CD4-positive, alpha-beta T cell treated with Interleukin-17A for 1 hour (primary cell): Measurements from ENCODE around the gene PIN1.
"Not testable (repeated sequence)": the region's sequence is repeated elsewhere in the genome, so short reads cannot be mapped to it uniquely, and the experiment has no call there.

Experiments used
- DNase-seq: peaks from one replicate; pipeline ENCODE4 v3.0.0-alpha.2; 2020

The PIN1 gene

GRCh38 chr19:9834726-9835506 lies at the start of gene PIN1:
Gene PIN1, plus strand, starts transcription at chr19:9835318. Its CDS starts 27 bp downstream, at chr19:9835345.
- DNase-seq = peak; percentile 99

- DNase-seq = peak; percentile 97
Measured at GRCh38 chr19:9785367-9786331, 49.5 kb upstream of the PIN1 start.

- no peak for DNase-seq
Measured at GRCh38 chr19:9786342-9786741, 48.8 kb upstream of the PIN1 start.

GRCh38 chr19:9786819-9787218 lies 48.3 kb upstream of the PIN1 start:
- DNase-seq = no peak

GRCh38 chr19:9788604-9789003 lies 46.5 kb upstream of the PIN1 start:
- not testable (repeated sequence) for DNase-seq

- DNase-seq = no peak
Measured at GRCh38 chr19:9789066-9789465, 46.1 kb upstream of the PIN1 start.

- not testable (repeated sequence) for DNase-seq
Measured at GRCh38 chr19:9789579-9789978, 45.5 kb upstream of the PIN1 start.

- not testable (repeated sequence) for DNase-seq
Measured at GRCh38 chr19:9791073-9791367, 44.1 kb upstream of the PIN1 start.

- peak; percentile 97 for DNase-seq
Measured at GRCh38 chr19:9791552-9792205, 43.4 kb upstream of the PIN1 start.

GRCh38 chr19:9792206-9793070 lies 42.7 kb upstream of the PIN1 start:
- peak; percentile 96 for DNase-seq

GRCh38 chr19:9793071-9793591 lies 42.0 kb upstream of the PIN1 start:
- DNase-seq = peak; percentile 78

- DNase-seq = peak; percentile 96
Measured at GRCh38 chr19:9796113-9796773, 38.9 kb upstream of the PIN1 start.

- DNase-seq = no peak
Measured at GRCh38 chr19:9797871-9798270, 37.2 kb upstream of the PIN1 start.

- no peak for DNase-seq
Measured at GRCh38 chr19:9799162-9799561, 36.0 kb upstream of the PIN1 start.

GRCh38 chr19:9801976-9802375 lies 33.1 kb upstream of the PIN1 start:
- no peak for DNase-seq

GRCh38 chr19:9806803-9807202 lies 28.3 kb upstream of the PIN1 start:
- no peak for DNase-seq

- DNase-seq = peak; percentile 73
Measured at GRCh38 chr19:9808855-9809824, 26.0 kb upstream of the PIN1 start.

GRCh38 chr19:9811139-9811538 lies 24.0 kb upstream of the PIN1 start:
- no peak for DNase-seq

- no peak for DNase-seq
Measured at GRCh38 chr19:9818175-9818733, 16.9 kb upstream of the PIN1 start.
